Left ventricle myocardium superior (tissue), 1 donor: ENCODE data around the gene TIMP3. TPM values are rescaled to one million over a fixed set of nuclear protein-coding genes. Genes with fewer than 3 reads are reported as not detected.

Experiments
- ATAC-seq: fragments of 200-7000 bp; cut with Tn5 transposase; one replicate; pipeline ENCODE4 v1.9.1; 2020; ENCODE audit warnings: mild to moderate bottlenecking, moderate library complexity
- DNase-seq: peaks from one replicate; pipeline ENCODE4 v3.0.0-alpha.2; 2020
- intact Hi-C: fragments of 100-400 bp; cut with micrococcal nuclease; formaldehyde crosslinking; loops from one replicate; pipeline ENCODE4 v1.11.0; 2022
- total RNA-seq: library from RNA; stranded (reverse); fragmentation: NEBNext Ultra II Directional; extraction: Animal tissue kit (Norgen Biotek cat#: 25700); gene quantifications from one replicate; pipeline ENCODE4 v1.2.1, GENCODE V29; 2021
- donor health status: DM: no; HTN: yes; CAD: no; lungs with severe emphysema.

Gene TIMP3
- total RNA-seq, 1 donor from 2014 or later, result 256 TPM

- peak; percentile 40 for ATAC-seq
- DNase-seq, result peak; percentile 36
- intact Hi-C loops, result no loop called here
These were observed 2.4 kb downstream of the TIMP3 start for GRCh38 chr22:32803738-32804435.

- intact Hi-C loops, result no loop called here
- DNase-seq (peak; percentile 41), ATAC-seq (no peak)
These were observed 3.2 kb downstream of the TIMP3 start for GRCh38 chr22:32804531-32805360.

- DNase-seq, result no peak
- ATAC-seq, result no peak
- intact Hi-C loops, result no loop called here
These were observed 3.9 kb downstream of the TIMP3 start for GRCh38 chr22:32805361-32805881.

GRCh38 chr22:32806296-32806695 lies 4.8 kb downstream of the TIMP3 start:
- no peak for DNase-seq
- ATAC-seq, result no peak
- intact Hi-C loops, result no loop called here

GRCh38 chr22:32808038-32808445 lies 6.5 kb downstream of the TIMP3 start:
- intact Hi-C loops, result no loop called here
- ATAC-seq, result no peak
- no peak for DNase-seq

- intact Hi-C loops, result no loop called here
- ATAC-seq, result peak; percentile 19
- no peak for DNase-seq
These were observed 8.5 kb downstream of the TIMP3 start for GRCh38 chr22:32809786-32810554.

- ATAC-seq, result no peak
- intact Hi-C loops, result no loop called here
- DNase-seq, result no peak
These were observed 9.1 kb downstream of the TIMP3 start for GRCh38 chr22:32810555-32811133.

- ATAC-seq (no peak), DNase-seq (no peak)
- intact Hi-C loops, result no loop called here
These were observed 10.5 kb downstream of the TIMP3 start for GRCh38 chr22:32811788-32812545.

- no peak for DNase-seq
- intact Hi-C loops, result no loop called here
- no peak for ATAC-seq
These were observed 12.9 kb downstream of the TIMP3 start for GRCh38 chr22:32814285-32814860.

GRCh38 chr22:32815059-32815458 lies 13.6 kb downstream of the TIMP3 start:
- ATAC-seq, result no peak
- intact Hi-C loops, result no loop called here
- DNase-seq, result no peak

GRCh38 chr22:32815943-32816342 lies 14.4 kb downstream of the TIMP3 start:
- DNase-seq, result peak; percentile 79
- intact Hi-C loops, result no loop called here
- peak; percentile 83 for ATAC-seq

- no peak for ATAC-seq
- no peak for DNase-seq
- intact Hi-C loops, result no loop called here
These were observed 15.7 kb downstream of the TIMP3 start for GRCh38 chr22:32817137-32817730.

GRCh38 chr22:32818446-32819115 lies 17.1 kb downstream of the TIMP3 start:
- intact Hi-C loops, result no loop called here
- ATAC-seq (peak; percentile 27), DNase-seq (no peak)

- intact Hi-C loops, result no loop called here
- no peak for ATAC-seq
- DNase-seq, result no peak
These were observed 17.6 kb downstream of the TIMP3 start for GRCh38 chr22:32819120-32819519.

- ATAC-seq (no peak), DNase-seq (no peak)
- intact Hi-C loops, result no loop called here
These were observed 18.9 kb downstream of the TIMP3 start for GRCh38 chr22:32820131-32821119.

- DNase-seq, result no peak
- ATAC-seq, result no peak
- intact Hi-C loops, result no loop called here
These were observed 20.8 kb downstream of the TIMP3 start for GRCh38 chr22:32822179-32822877.
